HG03039 (cell line): ENCODE measurements around the gene PDZD8.

Source experiments
- ATAC-seq: cut with Tn5 transposase; IDR thresholded peaks from one replicate; pipeline ENCODE4 v1.9.1; 2021; ENCODE audit warnings: mild to moderate bottlenecking, moderate library complexity; ENCODE audit not compliant: unreplicated experiment

PDZD8 gene

DNA sequence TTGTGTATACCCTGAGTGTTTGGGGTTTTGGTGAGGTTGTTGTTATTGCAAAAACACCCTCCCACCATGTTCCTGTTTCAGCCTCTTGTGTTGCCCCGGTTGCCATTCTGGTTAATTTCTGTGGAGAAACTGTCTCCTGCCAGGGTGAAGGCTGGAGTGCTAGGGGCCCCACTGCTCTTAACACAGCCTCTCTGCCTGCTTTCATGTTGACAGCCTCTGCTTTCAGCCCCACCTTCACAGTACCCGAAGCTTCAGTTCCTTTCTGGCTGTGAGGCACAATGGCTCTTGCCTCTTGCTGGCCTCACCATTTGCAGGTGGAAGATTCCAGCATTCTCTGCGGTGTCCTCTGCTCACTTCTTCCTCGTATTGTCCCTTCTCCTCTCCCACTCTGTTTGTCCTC lies 115.2 kb downstream of the PDZD8 start:
- no peak for ATAC-seq

DNA sequence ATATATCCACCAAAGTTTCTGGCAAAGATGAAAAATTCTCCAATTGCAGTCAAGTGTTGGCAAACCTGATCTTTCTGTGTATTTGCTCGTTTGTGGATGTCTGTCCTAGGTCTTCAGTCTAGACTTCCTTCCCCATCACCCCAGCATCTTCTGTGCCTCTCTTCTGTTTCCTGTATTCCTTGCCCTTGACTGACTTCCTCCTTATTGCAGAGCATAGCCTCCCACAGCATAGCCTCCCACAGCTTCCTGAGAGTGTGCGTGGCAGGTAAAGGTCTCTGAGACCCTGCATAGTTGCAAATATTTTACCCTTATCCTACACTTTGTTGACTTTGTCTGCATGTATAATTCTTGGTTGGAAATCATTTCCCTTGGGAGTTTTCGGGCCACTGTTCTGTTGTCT lies 116.0 kb downstream of the PDZD8 start:
- no peak for ATAC-seq

DNA sequence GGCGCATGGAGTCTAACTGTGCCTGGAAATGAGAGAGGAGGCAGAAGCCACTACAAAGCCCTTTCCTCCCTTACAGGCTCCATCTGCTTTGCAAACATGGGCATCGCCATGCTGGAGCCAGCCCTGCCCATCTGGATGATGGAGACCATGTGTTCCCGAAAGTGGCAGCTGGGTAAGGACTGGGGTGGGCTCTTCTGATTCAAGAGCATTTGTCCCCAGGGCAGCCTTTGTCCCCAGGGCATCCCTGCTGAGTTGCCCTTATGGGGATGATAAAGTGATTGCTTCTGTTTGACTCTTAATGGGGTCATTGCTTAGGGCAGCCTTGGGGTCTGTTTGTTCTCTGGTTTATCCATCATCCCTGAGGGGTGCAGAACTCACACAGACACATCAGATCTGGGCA lies 117.5 kb downstream of the PDZD8 start:
- no peak for ATAC-seq

DNA sequence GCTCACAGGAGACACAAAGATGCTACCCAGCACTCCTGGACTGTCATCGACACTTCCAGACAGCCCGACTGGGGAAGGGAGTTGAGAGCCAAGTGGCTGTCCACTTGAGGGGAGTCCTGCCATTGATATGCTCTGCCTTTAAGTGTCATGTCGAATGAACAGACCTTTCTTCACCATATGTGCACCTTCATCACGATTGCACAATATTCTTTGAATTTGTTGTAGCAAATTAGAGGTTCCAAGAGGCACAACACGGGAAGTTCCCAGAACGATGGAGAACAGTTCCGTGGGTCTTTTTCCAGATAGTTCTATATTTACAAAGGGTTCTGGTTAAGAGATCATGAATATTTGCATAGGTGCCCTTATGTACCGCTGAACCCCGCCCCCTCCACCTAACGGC lies 118.3 kb downstream of the PDZD8 start:
- ATAC-seq, result no peak

DNA sequence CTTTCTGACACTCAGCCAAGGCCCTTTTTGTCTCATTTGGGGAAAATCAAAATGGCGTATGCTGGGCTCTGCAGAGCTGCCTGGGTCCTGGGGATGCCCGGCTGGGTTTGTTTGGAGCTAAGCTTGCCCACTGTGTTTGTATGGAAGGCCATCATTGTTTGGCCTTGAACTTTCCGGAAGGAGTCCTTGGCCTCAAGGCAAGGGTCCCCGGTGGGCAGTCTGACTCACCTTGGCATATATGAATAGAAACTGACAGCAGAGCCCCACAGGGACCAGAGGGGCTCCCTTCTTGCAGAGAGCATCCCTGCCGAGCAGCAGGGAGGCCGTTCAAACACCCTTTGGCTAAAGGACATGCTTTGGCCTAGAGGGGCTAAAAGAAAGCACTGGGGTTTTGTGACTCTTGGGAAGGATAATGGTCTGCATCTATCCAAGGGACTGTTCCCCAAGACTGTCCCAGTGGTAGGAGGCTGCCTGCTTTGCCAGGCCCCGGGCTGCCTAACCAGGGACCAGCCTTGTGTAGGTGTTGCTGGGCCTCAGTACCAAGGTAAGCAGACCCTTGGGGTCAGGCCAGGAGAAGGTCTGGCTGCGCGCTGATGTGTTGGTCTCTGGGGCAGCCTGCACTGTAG lies 119.3 kb downstream of the PDZD8 start:
- ATAC-seq, result no peak

- ATAC-seq, result no peak
Measured at GRCh38 chr10:117254774-117255735, 120.2 kb downstream of the PDZD8 start.

DNA sequence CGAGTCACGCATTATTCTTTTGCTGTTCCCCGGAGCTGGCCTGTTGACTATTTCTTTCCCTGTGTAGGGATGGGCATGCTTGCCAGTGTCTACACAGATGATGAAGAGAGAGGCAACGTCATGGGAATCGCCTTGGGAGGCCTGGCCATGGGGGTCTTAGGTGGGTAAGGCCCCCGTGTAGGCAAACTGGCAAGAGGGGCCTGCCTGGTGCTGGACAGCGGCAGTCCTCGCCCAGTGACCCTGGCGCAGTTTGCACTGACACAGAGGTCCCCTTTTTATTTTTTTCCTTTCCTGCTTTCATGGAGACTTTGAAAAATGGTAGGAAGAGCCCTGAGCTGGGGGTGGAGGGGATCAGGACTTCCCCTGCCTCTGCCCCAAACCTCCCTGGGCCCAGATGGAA lies 120.9 kb downstream of the PDZD8 start:
- ATAC-seq, result no peak

DNA sequence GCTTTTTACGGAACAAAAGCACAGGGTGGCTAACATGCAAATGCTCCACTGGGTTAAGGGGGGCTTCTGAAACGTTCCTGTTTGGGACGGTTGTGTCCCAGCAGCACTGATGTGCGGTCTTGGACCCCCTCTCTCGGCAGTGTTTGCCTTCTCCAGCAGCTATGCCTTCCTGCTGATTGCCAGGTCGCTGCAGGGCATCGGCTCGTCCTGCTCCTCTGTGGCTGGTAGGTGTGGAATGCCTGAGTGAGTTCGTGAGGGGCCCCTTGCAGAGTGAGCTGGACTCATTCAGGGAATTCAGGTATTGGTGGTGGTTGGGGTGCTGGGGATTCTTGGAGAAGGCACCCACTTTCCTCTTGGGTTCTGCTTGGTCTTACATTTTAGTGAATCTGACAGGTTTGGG lies 121.3 kb downstream of the PDZD8 start:
- ATAC-seq, result no peak

- ATAC-seq, result no peak
Measured at GRCh38 chr10:117250411-117250810, 124.8 kb downstream of the PDZD8 start.

- no peak for ATAC-seq
Measured at GRCh38 chr10:117249493-117250093, 125.6 kb downstream of the PDZD8 start.

- no peak for ATAC-seq
Measured at GRCh38 chr10:117248750-117249465, 126.3 kb downstream of the PDZD8 start.

GRCh38 chr10:117246997-117247671 lies 128.1 kb downstream of the PDZD8 start:
- ATAC-seq, result no peak

DNA sequence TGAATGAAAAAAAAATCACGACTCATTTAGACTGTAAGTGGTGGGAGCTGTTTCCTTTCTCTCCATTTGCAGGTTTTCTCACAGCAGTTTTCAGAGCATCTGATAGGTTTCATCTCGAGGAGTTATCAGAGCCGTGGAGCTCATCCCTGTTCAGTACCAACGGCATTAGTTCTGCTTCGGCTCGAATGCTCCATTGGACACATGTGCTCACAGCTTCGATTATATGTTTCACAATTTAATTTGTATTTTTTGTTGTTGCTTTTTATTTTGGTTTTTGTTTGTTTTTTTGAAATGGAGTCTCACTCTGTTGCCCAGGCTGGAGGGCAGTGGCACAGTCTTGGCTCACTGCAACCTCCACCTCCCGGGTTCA lies 132.8 kb downstream of the PDZD8 start:
- no peak for ATAC-seq

DNA sequence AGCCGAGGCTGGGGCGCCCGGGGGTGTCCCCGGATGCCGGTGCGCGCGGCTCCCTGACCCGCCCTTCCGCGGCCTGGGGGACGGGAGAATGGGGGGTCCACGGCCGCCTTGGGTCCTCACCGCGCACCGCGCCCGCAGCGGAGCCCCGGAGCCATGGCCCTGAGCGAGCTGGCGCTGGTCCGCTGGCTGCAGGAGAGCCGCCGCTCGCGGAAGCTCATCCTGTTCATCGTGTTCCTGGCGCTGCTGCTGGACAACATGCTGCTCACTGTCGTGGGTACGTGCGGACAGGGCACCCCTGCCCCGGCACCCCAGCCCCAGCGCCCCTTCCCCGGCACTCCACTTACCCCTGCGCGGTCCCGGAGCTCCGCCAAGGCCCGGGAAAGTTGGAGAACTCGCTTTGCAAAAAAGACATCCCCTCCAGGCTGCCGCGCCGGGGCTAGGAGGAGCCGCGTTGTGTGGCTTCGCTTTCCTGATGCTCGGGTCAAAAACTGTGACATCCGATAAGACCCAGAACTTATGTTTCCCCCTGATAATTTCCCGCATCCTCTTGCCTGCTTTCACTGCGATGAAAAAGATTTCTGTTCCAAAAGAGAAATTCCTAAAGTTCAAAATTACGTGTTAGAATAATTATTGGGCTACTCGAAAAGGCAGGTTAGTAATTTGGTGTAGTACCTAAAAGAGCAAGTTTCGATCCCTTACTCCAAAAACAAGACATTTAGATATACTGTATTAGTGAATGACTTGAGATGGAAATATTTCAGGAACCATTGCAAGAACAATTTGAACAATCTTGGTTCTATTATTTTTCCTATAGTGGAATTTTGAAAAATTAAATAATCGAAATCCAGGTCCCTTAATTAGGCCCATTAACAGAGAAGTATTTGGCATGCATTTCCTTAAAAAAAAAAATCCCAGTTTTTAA lies 133.4 kb downstream of the PDZD8 start:
- ATAC-seq, result no peak

DNA sequence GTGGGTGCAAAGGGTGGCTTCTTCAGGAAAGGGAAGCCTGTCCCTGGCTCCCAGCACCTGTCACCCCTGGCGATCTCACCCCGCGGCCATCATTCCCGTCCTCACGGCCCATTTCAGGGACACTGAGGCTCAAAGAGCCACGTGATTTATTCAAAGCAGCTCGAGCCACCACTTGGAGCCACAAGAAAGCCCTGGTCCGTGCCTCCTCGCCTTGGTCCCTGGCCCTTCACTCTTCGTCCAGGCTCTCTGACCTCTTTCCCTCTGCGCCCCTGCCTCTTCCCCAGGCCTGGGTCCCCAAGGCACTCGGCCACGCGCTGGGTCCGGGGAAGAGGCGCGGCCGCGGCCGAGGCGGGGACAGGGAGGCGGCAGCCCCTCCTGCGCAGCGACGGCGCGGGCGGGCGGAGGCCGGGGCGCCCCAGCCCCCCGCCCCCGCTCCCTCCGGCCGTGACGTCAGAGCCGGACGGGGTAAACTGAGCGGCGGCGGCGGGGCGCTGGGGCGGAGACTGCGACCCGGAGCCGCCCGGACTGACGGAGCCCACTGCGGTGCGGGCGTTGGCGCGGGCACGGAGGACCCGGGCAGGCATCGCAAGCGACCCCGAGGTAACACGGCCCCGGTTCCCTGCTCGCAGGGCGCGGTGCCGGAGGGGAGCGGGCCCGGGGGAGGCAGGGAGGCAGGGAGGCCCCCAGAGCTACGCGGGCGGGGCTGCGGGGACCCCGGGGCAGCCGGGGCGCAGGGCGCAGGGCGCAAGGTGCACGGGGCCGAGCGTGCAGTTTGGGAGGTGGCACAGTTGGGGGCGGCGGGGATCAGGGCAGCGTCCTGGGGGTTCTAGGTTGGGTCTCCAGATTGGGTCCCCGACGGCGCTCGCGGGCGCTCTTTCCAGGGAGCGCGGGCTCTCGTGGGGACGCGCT lies 134.4 kb downstream of the PDZD8 start, which contains the start of gene SLC18A2:
Gene SLC18A2 (plus strand): TSS at position 494 of the 909 bp plus-strand sequence. CDS start 580 bp downstream, outside the sequence.
- no peak for ATAC-seq

DNA sequence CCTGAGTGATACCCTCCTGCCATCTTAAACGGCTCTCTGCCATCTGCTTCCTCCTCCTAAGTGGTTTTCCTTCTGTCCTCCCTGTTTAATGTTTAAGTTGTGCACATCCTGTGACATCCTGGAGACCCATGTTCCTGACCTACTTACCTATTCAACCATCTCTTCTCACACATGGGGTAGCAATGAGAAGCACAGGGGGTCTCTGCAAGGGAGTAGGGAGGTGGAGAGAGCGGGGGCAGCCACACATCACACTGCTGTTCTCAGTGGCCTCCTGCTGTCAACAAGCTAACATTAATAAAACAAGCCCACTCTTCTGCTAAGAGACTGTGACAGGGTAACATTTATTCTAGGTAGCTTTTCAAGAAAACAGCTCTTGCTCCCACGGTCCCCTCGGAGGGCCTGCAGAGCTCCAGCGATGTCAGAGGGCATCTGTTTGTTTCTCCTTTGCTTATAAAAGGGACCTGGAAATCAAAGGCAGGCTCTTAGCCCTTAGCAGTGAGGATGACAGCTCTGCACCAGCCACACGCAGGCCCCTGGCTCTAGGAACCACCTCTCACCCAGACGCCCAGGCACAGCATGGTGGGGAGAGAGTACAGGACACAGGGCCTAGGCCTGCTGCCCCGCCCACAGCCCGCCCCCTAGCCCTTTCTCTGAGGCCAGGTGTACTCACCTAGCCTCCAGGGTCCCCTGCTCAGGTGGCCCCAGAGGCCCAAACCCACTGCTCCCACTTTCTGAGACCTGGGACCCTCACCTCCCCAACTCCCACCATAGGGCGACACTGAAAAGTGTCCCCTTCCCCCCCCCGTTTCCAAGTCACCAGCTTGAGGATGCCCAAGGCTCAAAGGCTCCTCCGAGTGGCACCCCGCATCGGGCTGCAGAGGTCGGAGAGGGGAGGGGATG lies 135.3 kb downstream of the PDZD8 start:
- ATAC-seq, result no peak

- ATAC-seq, result no peak
Measured at GRCh38 chr10:117239051-117239450, 136.2 kb downstream of the PDZD8 start.
